GM18870 (cell line): ENCODE results near the gene COX4I2.
"Not testable (repeated sequence)": the region's sequence is repeated elsewhere in the genome, so short reads cannot be mapped to it uniquely, and the experiment has no call there.

Experiments used
- ATAC-seq: cut with Tn5 transposase; IDR thresholded peaks from one replicate; pipeline ENCODE4 v1.9.1; 2021; ENCODE audit warnings: moderate library complexity; ENCODE audit not compliant: unreplicated experiment

COX4I2 gene

DNA sequence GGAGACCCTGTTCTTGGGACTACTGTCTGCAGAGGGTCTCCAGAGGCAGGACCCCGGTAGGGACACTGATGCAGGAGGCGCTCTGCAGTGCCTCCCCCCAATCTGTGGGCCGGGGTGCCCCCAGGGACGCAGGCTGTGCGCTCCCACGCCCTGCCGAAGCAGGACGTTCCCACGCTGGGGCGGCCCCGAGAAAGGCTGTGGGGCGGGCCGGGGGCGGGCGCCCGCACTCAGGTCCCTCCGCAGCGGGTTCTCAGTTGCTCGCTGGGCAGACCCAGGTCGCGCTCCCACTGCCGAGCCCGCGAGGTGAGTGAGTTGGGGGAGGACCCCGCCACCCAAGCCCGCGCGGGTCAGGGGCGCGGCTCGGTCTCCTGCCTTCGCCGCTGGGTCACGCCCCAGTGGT, at the start of gene COX4I2:
Gene COX4I2, plus strand, starts transcription at position 253 of the 400 bp plus-strand sequence. CDS start 1,106 bp downstream, outside the sequence.
- no peak for ATAC-seq

DNA sequence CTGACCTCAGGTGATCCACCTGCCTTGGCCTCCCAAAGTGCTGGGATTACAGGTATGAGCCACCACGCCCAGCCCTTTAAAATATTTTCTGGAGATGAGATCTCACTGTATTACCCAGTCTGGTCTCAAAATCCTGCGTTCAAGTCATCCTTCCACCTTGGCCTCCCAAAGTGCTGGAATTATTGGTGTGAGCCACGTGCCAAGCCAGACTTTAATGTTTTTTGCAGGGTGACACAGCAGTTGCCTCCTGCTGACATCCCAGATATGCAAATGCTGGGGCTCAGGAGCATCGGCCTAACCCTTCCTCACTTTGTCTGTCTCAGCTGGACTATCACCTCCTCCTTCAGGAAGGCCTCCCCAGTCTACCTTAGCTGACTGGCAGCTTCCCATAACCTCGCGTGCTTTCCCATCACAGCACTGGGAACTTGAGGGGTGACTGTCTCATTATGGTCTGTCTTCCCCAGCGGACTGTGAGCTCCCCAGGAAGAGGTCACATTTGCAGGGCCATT, 46.9 kb upstream of the COX4I2 start:
- ATAC-seq, result no peak

DNA sequence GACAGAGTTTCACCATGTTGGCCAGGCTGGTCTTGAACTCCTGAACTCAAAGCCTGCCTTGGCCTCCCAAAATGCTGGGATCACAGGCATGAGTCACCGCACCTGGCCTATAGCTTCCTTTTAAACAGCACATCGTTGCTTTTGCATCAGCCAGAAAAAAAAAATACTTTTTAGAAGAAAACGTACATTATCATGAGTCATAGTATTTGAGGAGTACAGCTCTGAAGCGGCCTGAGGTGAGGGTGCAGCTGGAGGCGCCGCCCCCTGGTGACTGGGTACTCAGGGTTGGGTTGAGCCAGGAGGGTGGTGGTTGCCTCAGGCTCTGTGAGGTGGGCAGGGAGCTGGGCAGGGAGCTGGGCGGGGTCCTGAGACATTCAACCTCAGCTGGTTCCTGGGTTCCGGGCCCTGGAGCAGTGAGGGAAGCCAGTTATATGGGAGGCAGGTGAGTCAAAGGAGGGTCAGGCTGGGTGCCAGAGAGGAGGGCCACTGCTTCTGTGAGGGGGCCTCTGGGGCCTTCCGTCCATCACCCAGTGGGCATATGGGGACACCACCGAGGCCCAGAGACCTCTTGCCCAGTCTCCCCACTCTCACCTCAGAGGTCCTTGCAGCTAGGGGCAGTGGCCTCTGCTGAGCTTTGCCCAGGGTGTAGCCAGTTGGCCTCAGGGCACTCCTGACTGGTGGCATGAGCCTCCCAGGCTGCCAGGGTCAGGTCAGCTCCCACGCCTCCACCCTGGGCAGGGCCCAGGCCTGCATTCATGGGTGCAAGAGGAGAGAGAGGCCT, 44.3 kb upstream of the COX4I2 start:
- ATAC-seq, result no peak

GRCh38 chr20:31594002-31594557, 43.6 kb upstream of the COX4I2 start:
- no peak for ATAC-seq

DNA sequence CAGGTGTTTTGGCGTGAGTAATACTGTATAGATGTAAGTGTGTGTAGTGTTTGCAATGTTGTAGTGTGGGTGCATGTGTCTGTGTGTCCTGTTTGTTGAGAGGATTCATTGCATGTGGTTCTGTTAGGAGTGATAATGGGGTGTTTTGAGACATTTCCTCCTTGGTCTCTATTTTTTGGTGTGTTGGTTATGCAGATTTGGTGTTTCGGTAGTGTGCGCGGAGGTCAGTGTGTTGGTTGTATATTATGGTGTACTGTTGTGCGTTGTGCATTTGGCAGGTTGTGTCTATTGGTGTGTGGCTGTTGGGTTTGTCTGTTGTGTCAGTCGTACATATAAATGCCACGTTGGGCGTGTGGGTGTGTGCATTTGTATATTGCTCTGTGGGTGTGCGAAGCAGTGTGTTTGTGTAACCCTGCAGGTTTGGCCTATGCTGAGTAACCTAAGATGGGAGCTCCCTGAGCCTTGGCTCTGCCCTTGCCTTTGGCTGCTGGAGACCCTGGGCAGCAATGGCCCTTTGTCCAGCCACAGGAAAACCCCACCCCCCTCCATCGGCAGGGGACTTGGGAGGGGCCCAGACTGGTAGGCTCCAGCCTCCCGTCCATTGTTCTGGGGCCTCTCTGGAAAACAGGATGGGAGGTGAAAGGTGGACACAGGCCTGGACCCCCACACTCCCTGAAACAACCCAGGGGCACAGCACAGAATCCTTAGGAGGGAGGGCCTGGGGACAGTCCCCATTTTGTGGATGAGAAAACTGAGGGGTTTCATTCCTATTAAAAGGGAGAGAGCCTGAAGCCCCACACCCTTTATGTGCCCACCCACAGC, 42.9 kb upstream of the COX4I2 start:
- ATAC-seq, result no peak

- ATAC-seq, result no peak
Observed at GRCh38 chr20:31595380-31595653, 42.4 kb upstream of the COX4I2 start.

DNA sequence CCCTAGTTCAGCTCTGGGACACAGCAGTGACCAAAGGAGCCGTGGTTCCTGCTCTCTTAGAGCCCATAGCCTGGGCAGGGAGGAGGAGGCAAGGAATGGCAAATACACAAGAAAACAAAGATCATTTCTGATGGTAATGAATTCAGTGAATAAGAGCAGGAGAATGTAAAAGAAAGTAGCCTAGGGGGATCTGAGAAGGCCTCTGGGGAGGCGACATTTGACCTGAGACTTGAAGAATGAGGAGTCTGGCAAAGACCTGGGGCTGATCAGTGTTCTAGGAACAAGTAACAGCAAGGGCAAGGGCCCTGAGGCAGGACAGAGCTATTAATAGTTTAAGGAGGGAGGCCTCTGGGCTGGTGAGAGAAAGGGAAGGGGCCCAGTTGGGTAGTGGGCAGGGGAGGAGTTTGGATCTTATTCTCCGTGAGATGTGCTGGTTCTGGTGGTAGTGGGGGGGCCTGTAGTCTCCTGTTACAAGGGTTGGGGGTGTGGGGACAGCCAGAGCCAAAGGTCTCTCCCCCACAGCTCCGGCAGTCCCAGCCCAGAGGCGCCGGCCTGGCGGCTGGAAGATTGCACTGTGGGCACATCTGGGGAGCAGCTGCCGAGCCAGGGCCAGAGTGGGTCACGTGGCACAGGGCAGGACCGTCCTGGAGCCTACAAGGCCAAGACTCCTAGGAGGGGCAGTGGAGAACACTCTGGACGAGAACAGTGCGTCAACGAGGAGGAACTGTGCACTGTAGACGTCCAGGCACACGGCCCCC, 41.9 kb upstream of the COX4I2 start:
- ATAC-seq, result no peak

DNA sequence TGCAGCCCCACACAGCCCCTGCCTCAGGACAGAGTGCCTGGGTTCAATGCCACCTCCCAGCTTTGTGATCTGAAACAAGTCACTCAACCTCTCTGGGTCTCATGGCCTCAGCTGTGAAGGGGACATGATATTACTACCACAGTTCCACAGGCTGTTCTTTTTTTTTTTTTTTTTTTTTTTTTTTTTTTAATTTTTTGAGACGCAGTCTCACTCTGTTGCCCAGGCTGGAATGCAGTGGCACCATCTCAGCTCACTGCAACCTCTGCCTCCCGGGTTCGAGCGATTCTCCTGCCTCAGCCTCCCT, 41.3 kb upstream of the COX4I2 start:
- not testable (repeated sequence) for ATAC-seq

GRCh38 chr20:31596831-31597480, 40.8 kb upstream of the COX4I2 start:
- no peak for ATAC-seq

GRCh38 chr20:31597481-31597855, 40.2 kb upstream of the COX4I2 start:
- no peak for ATAC-seq

DNA sequence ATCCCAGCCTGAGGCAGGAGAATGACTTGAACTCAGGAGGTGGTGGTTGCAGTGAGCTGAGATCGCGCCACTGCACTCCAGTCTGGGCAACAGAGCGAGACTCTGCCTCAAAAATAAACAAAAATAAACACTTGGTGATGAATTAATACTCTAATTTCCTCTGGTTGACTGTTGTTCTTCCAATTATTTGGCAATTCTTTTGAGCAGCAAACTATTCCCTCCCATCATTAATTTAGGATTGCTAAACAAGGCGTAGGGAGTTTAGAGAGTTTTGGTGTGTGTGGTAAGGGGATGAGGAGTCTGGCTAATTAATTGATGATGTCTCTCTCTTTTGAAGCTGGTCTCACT, 35.3 kb upstream of the COX4I2 start:
- no peak for ATAC-seq

DNA sequence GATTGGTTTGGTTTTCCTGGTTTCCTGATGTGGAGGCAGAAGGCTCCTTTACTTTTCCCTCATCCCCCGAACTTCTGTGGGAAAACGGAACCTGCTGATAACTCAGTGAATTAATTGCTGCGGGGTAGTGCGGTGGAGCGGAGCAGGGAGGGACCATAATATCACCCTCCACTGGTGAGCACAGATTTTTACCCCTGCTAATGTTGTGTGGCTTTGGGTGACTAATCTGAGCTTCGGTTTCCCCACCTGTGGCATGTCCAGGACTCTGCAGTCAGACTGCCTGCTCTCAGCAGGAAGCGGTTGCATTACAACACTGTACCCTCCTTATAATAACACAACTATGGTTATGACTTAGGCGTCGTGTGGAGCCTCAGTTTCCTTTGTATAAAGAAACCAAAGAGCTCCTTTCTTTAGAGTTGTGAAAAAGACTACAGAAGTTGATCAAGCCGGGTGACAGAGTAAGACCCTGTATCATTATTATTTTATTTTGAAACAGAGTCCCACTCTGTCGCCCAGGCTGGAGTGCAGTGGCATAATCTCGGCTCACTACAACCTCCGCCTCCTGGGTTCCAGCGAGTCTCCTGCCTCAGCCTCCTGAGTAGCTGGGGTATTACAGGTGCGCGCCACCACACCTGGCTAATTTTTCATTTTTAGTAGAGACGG, 34.8 kb upstream of the COX4I2 start:
- peak; percentile 84 for ATAC-seq

DNA sequence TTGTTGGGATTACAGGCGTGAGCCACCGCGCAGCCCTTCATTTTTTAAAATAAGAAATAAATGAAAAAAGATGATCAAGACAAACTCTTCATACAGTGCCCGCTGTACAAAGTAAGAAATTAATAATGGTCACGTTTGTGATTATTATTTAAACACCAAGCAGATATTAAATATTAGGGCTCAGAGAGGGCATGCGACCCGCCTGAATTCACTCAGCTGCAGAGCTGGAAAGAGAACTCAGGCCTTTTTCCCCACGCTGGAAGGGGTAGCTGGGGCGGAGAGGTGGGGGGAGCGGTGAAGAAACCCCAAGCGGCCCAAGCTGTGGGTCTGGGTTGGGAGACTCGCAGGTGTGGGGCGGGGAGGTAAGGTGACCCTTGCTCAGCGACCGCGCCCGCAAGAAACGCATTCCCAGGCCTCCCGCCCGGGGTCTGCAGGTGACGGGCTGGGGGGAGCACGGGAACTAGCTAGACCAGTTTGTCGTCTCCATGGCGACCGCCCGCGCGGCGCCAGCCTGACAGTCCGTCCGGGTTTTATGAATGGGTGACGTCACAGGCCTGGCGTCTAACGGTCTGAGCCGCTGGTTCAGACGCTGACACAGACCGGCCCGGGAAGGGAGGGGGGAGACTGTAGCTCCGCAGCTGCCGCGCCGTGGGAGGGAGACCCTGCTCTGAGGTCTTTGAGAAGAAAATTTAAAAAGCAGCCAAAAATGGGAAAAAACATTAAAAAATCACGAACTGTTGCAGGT, 33.7 kb upstream of the COX4I2 start:
- no peak for ATAC-seq

GRCh38 chr20:31604567-31605030, 33.1 kb upstream of the COX4I2 start:
- ATAC-seq, result no peak

DNA sequence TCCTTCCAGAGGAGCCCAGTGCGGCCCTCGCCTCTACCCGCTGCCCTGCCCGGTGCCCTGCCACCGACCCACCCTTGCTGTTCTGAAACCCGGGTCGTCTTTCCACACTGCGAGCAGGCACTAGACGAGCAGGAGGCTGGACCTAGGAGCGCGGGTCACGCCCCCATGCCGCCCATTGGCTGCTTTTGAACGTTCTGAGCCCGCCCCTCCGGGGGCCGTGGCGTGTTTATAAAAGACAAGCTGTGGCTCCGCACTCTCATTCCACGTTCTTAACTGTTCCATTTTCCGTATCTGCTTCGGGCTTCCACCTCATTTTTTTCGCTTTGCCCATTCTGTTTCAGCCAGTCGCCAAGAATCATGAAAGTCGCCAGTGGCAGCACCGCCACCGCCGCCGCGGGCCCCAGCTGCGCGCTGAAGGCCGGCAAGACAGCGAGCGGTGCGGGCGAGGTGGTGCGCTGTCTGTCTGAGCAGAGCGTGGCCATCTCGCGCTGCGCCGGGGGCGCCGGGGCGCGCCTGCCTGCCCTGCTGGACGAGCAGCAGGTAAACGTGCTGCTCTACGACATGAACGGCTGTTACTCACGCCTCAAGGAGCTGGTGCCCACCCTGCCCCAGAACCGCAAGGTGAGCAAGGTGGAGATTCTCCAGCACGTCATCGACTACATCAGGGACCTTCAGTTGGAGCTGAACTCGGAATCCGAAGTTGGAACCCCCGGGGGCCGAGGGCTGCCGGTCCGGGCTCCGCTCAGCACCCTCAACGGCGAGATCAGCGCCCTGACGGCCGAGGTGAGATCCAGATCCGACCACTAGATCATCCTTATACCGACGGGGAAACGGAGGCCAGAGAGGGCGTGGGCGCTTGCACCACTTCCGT, 32.4 kb upstream of the COX4I2 start, which contains the start of gene ID1:
Gene ID1, plus strand, starts transcription at position 259 of the 871 bp plus-strand sequence. Its CDS starts 99 bp downstream, at position 358.
- peak; percentile 74 for ATAC-seq

GRCh38 chr20:31605902-31606803, 31.6 kb upstream of the COX4I2 start:
- ATAC-seq, result no peak

- no peak for ATAC-seq
Observed at GRCh38 chr20:31606804-31607639, 30.7 kb upstream of the COX4I2 start.
